HepG2 (cell line): ENCODE results near the gene FUOM. TPM values are rescaled to one million over a fixed set of nuclear protein-coding genes. Genes with fewer than 3 reads are reported as not detected.

Source experiments
- AKAP8 ChIP-seq: sonication (generic); formaldehyde crosslinking; IDR thresholded peaks from 2 replicates; pipeline ENCODE4 v1.5.1; 2020; ENCODE audit warnings: mild to moderate bottlenecking, missing genetic modification reagents
- ATF2 ChIP-seq: sonication (generic); formaldehyde crosslinking; IDR thresholded peaks from 2 replicates; pipeline ENCODE4 v1.4.0; 2020; ENCODE audit warnings: missing genetic modification reagents
- BCLAF1 ChIP-seq: fragments of 450-650 bp; IDR thresholded peaks from 2 replicates; pipeline ENCODE4 v1.6.1; 2017; ENCODE audit warnings: mild to moderate bottlenecking
- CHD4 ChIP-seq: fragments of 200-600 bp; sonication (generic); IDR thresholded peaks from 2 replicates; pipeline ENCODE4 v1.7.0; 2017; ENCODE audit warnings: mild to moderate bottlenecking, low read length, borderline replicate concordance
- FOXO1 ChIP-seq: sonication (generic); formaldehyde crosslinking; IDR thresholded peaks from 2 replicates; pipeline ENCODE4 v1.4.0; 2020; ENCODE audit warnings: missing genetic modification reagents
- KLF16 ChIP-seq, 2 experiments: sonication (generic) in 1 of 2; formaldehyde crosslinking in 1 of 2; IDR thresholded peaks; 2 replicates each; pipeline versions ENCODE4 v1.6.1 to v1.8.0; 2016 to 2023; ENCODE audit warnings: missing genetic modification reagents in 2 of 2, missing compliant biosample characterization in 1 of 2
- MIER2 ChIP-seq: IDR thresholded peaks from 2 replicates; pipeline ENCODE4 v1.6.1; 2016; ENCODE audit warnings: missing biosample characterization, missing genetic modification reagents
- MTF2 ChIP-seq: sonication (generic); formaldehyde crosslinking; IDR thresholded peaks from 2 replicates; pipeline ENCODE4 v1.5.0; 2020; ENCODE audit warnings: missing genetic modification reagents, borderline replicate concordance
- NR2F6 ChIP-seq, 2 experiments: IDR thresholded peaks; 2 replicates each; pipeline ENCODE4 v1.6.1; 2016; ENCODE audit warnings: antibody characterized with exemption in 1 of 2, mild to moderate bottlenecking in 1 of 2
- PHF5A ChIP-seq: IDR thresholded peaks from one replicate; pipeline ENCODE4 v1.6.1; 2018; ENCODE audit warnings: low read depth, missing genetic modification reagents; ENCODE audit not compliant: unreplicated experiment
- PRDM10 ChIP-seq: sonication (generic); formaldehyde crosslinking; IDR thresholded peaks from 2 replicates; pipeline ENCODE4 v1.4.0; 2020; ENCODE audit warnings: low read depth, missing genetic modification reagents
- REL ChIP-seq: sonication (generic); formaldehyde crosslinking; conservative IDR thresholded peaks from 2 replicates; pipeline ENCODE4 v1.8.0; 2022; ENCODE audit warnings: mild to moderate bottlenecking, missing genetic modification reagents, moderate library complexity
- RORA ChIP-seq: sonication (generic); formaldehyde crosslinking; IDR thresholded peaks from 2 replicates; pipeline ENCODE4 v1.5.0; 2020; ENCODE audit warnings: mild to moderate bottlenecking, missing genetic modification reagents, moderate library complexity
- STAT5B ChIP-seq: sonication (generic); formaldehyde crosslinking; IDR thresholded peaks from 2 replicates; pipeline ENCODE4 v1.4.0; 2020; ENCODE audit warnings: missing genetic modification reagents
- ZBTB14 ChIP-seq: sonication (generic); formaldehyde crosslinking; IDR thresholded peaks from 2 replicates; pipeline ENCODE4 v1.4.0; 2020; ENCODE audit warnings: missing genetic modification reagents
- ZFAT ChIP-seq: sonication (generic); formaldehyde crosslinking; conservative IDR thresholded peaks from 2 replicates; pipeline ENCODE4 v1.8.1; 2023; ENCODE audit warnings: missing genetic modification reagents, inconsistent platforms
- ZFP36L2 ChIP-seq: sonication (generic); formaldehyde crosslinking; IDR thresholded peaks from 2 replicates; pipeline ENCODE4 v1.4.0; 2020; ENCODE audit warnings: missing genetic modification reagents
- ZFX ChIP-seq: sonication (generic); formaldehyde crosslinking; IDR thresholded peaks from 2 replicates; pipeline ENCODE4 v1.4.0; 2020; ENCODE audit warnings: mild to moderate bottlenecking, low read depth, missing genetic modification reagents, moderate library complexity
- ZNF549 ChIP-seq: sonication (generic); formaldehyde crosslinking; IDR thresholded peaks from 2 replicates; pipeline ENCODE4 v1.5.0; 2020; ENCODE audit warnings: missing genetic modification reagents
- ZNF569 ChIP-seq: sonication (generic); formaldehyde crosslinking; IDR thresholded peaks from 2 replicates; pipeline ENCODE4 v1.5.0; 2020; ENCODE audit warnings: mild to moderate bottlenecking, missing genetic modification reagents, moderate library complexity, borderline replicate concordance
- ZNF605 ChIP-seq: sonication (generic); formaldehyde crosslinking; IDR thresholded peaks from 2 replicates; pipeline ENCODE4 v1.8.0; 2022; ENCODE audit warnings: mild to moderate bottlenecking, missing genetic modification reagents
- polyA plus RNA-seq, 8 experiments: library from polyadenylated mRNA; depleted of rRNA in 3 of 8; stranded (reverse) in 7 of 8; unstranded in 1 of 8; fragments of >200 nt; fragmentation: Illumina TruSeq in 4 of 8; extraction: Trizol in 4 of 8; gene quantifications; 2 replicates each; pipeline versions ENCODE4 v1.2.1 to v1.2.3, GENCODE V29; 2011 to 2016; ENCODE audit warnings: low read depth in 4 of 8, missing spikeins in 1 of 8, mixed read lengths in 1 of 8; ENCODE audit not compliant: insufficient read depth in 1 of 8
- total RNA-seq, 5 experiments: library from RNA; depleted of rRNA; stranded (reverse); fragments of >200 nt; fragmentation: Illumina TruSeq; extraction: Trizol; gene quantifications; 2 replicates each; pipeline ENCODE4 v1.2.3, GENCODE V29; 2016; ENCODE audit warnings: low read depth in 1 of 5

FUOM gene
- total and polyA plus RNA-seq, 2 of the 13 experiments (the other 11 are each of a cell fraction or from before 2014, with no cell fraction given): 27.5 to 60.4 TPM

- TF ChIP-seq ATF2 (CRISPR knock-in tag) (no peak), STAT5B (no peak), PHF5A (CRISPR knock-in tag) (no peak), FOXO1 (CRISPR knock-in tag) (no peak), AKAP8 (no peak), RORA (CRISPR knock-in tag) (no peak), ZBTB14 (CRISPR knock-in tag) (no peak), ZFP36L2 (no peak), BCLAF1 (no peak), ZNF605 (CRISPR knock-in tag) (no peak), MTF2 (CRISPR knock-in tag) (no peak), ZFAT (CRISPR knock-in tag) (no peak), REL (no peak), ZNF569 (no peak), CHD4 (no peak), PRDM10 (CRISPR knock-in tag) (no peak), NR2F6 (IDR thresholded peaks at IDR 0.05) (no peak), NR2F6 (CRISPR knock-in tag; IDR thresholded peaks at IDR 0.05) (peak; percentile 45; the same call in 1 of the 2 replicates), KLF16 (CRISPR knock-in tag; IDR thresholded peaks at IDR 0.05) (no peak), ZNF549 (no peak), MIER2 (no peak), ZFX (CRISPR knock-in tag) (peak; percentile 32; the same call in 1 of the 2 replicates)
These were observed 33.5 kb downstream of the FUOM start (continued) for GRCh38 chr10:133324198-133324792.
